HG03025 (cell line): ENCODE data around the gene RUNX1.

Experiments used
- ATAC-seq: cut with Tn5 transposase; IDR thresholded peaks from one replicate; pipeline ENCODE4 v1.9.1; 2021; ENCODE audit warnings: mild to moderate bottlenecking, moderate library complexity; ENCODE audit not compliant: unreplicated experiment, low FRiP score

The RUNX1 gene

GRCh38 chr21:35019631-35020032, 29.5 kb downstream of the RUNX1 start:
- ATAC-seq, result no peak

GRCh38 chr21:35017256-35017655, 31.8 kb downstream of the RUNX1 start:
- ATAC-seq, result no peak

- no peak for ATAC-seq
Observed at GRCh38 chr21:35016517-35017188, 32.4 kb downstream of the RUNX1 start.

DNA sequence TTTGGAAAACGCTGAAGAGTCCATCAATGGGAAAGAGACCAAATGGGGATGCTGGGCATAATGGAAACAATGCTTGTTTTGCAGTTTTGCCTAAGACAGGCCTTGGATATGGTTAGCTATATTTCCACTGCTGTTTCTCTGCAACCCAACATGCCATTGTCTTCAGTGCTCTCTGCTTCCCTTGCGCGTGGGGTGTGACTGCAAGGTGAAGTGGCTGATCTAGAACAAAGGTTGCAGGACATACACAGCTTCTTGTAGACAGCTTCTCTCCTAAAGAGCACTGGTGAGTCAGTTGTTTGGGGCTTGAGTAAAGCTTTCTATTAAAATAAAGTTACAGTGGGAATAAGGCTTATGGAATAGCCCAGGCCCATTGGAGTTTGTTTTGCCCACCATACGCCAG, 33.0 kb downstream of the RUNX1 start:
- no peak for ATAC-seq

DNA sequence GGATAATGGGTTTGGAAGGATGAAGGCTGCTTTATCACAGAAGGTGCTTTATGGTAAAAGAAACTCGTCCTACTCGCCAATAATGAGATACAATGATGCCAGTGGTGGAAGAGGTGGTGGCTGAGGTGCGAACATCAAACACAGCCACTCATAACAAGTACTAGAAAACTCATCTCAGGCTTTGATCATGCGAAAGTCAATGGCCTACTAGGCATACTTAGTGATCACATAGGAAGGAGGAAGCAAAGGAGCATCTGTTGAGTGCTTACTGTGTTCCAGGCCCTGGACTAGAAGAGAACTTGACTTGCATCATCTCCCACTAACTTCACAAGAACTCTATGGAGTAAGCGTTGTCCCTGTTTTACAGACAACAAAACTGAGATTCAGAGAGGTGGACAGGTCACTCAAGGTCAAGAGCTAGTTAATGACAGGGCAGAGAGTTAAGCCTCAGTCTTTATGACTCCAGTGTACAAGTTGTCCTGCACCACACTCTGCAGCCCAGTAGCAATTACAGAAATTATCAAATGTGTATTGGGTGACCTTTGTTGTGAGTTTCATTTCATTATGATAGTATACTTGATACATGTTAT, 33.6 kb downstream of the RUNX1 start:
- no peak for ATAC-seq

DNA sequence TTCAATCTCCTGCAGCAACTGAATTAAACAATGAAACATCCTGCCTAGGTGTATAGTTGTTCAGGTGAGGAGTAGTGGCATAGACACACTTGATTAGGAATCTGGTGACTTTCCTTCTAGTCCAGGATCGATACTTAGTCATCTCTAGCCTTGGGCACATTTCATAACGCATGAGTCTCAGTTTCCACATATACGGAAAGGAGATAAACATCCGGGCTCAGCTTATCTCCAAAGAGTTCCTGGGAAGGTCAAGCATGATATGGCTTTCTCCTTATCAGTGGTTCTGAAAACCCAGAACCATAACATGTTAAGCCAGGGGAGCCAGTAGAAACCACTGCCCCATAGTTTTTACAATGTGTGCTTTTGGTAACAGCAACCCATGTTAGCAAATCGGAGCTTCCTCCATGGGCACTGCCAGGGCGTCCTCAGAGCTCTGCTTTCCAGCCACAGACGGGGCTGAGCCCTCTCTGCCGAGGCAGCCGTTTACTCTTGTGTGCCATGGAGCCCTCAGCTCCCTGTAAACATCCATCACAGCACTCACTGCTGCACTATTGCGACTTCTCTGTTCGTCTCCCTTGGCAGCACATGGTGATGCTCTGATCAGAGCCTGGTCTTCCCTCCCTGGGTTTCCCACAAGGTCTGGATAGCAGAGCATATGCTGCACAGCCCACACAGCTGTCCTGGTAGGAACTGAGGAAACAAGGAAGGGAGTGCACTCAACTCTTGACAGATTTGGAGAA, 34.6 kb downstream of the RUNX1 start:
- ATAC-seq, result no peak

GRCh38 chr21:35011681-35012080, 37.4 kb downstream of the RUNX1 start:
- ATAC-seq, result no peak

- no peak for ATAC-seq
Observed at GRCh38 chr21:35010447-35010846, 38.7 kb downstream of the RUNX1 start.

- ATAC-seq, result no peak
Observed at GRCh38 chr21:35007348-35007747, 41.8 kb downstream of the RUNX1 start.

DNA sequence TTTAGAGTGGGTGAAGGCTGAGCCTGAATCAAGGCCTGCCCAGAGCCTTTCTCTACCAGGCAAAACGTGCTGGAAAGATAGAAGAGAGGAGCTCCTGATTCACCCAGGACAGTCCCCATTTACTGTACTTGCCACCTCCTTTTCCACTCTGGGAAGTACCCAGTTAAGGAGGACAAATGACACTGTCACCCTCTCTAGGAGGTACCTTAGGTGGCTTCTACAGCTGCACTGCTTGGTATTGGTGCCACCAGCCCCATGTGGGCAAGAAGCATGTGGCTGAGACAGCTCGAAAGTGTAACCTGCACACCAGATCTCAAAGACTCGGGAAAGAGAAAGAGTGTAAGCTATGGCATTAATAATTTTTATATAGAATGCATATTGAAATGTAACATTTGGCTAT, 42.3 kb downstream of the RUNX1 start:
- ATAC-seq, result no peak

- ATAC-seq, result no peak
Observed at GRCh38 chr21:35006248-35006647, 42.9 kb downstream of the RUNX1 start.

- ATAC-seq, result no peak
Observed at GRCh38 chr21:35005560-35006224, 43.4 kb downstream of the RUNX1 start.

- no peak for ATAC-seq
Observed at GRCh38 chr21:35005077-35005476, 44.0 kb downstream of the RUNX1 start.

- no peak for ATAC-seq
Observed at GRCh38 chr21:35004314-35004713, 44.8 kb downstream of the RUNX1 start.

DNA sequence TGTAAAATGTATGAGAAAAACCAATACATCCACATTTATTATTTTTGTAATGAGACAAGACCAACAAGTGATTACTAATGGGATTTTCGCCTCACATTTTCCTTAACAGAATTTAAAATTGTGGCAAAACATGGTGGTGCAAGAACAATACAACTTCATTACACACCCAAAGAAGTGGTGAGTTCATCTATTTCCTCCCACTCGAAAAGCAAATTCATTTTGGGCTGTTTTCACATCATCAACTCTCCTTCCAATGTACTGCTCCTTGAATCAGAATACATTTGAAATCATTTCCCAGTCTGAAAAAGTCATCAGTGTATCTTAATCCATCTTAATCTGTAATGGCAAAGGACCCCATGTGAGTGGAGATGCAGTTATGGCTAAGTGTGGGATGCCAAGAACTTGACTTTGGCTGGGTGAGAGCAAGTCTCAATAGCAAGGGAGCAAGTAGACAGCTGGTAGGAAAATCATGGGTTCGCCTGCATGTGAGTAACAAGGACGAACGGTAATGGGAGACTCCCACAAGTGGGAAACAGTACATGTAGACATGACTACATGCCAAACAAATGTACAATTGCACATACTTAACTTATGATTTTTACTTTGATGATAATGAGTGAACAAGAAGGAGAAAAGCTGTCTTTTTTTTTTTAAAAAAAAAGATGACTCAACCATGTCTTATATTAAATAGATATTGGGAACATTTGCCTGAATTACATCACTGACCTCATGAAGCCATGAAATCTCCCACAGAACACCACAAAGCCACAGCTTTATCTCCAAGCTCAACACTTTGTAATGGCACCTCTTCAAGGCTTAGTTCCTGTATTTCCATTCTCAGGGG, 46.0 kb downstream of the RUNX1 start:
- no peak for ATAC-seq

DNA sequence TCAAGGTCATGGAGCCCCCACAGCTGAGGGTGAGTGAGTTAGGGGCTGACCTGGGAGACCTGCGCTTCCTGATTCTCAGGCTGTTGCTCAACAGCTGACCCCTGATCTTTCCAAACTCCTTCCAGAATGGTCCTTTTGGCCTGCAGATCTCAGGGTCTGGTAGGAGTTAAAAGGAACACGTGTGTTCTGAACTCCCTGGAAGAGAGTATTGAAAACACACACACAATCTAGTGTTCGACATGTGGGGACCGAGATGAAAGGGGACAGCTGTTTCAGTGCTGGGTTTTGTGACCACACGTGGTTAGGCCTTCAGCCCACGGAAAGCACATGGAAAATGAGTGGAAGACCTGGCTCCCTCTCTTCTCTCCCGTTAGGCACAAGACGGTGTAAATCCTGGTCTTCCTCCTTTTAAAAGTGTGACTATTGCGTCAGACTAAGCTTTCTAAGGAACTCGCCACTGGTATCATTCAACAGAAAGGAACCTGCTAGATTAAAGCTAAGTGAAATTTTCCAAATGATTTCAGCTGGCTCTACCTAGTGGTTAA, 49.6 kb downstream of the RUNX1 start:
- no peak for ATAC-seq

GRCh38 chr21:34998176-34998575, 50.9 kb downstream of the RUNX1 start:
- ATAC-seq, result no peak

GRCh38 chr21:34997294-34997693, 51.8 kb downstream of the RUNX1 start:
- ATAC-seq, result no peak

DNA sequence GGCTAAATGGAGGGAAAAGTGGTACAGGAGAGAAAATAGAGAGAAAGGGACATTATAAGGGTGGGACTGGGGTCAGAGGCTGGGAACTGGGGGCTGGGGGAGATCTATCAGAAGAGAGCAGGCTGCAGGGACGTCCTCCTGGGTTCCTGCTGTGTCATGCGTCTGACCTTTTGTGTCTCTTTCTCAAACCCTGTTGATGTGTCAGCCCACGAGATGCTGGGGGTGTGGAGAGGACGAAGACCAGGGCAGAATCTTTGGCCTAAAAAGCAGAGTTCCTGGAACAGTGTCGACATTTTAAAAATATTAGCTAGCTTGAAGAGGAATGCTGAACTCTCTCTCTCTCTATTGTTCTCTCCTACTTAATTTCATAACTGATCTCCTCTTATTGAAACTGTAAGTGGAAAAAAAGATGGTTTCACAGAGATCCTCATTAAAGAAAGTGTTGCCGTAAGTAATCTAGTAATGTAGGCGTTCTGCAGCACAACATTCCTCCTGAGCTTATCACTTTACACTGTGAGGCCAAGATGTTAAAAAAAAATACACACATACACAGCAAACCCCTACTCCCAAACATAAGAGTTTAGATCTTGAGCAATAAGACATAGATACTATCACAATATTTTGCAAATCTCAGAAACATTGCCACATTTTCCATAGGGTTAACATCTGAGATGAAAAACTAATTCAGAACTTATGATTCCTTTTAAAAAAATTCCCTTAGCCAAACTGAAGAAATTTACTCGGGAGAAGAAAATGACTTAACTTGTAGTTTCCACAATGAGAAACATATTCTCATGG, 52.6 kb downstream of the RUNX1 start:
- no peak for ATAC-seq

- no peak for ATAC-seq
Observed at GRCh38 chr21:34995979-34996303, 53.2 kb downstream of the RUNX1 start.
